SK-N-MC (cell line): Measurements from ENCODE around the gene ATAD2B.
A peak's percentile ranks its signal among the peaks of the same experiment; 100 is the strongest.

Source experiments
- DNase-seq: peaks from one replicate; pipeline ENCODE4 v3.0.0-alpha.2; 2011; ENCODE audit warnings: low read depth, low spot score
- H3K27ac ChIP-seq: fragments of 200-600 bp; sonication (generic); 2 replicates; pipeline ENCODE4 v1.5.1; 2016; ENCODE audit warnings: mixed run types
- H3K36me3 ChIP-seq: fragments of 200-600 bp; sonication (generic); 2 replicates; pipeline ENCODE4 v1.6.1; 2017; ENCODE audit warnings: antibody characterized with exemption, low read length, mixed read lengths; ENCODE audit not compliant: insufficient read depth
- H3K4me3 ChIP-seq: fragments of 200-600 bp; sonication (generic); 2 replicates; pipeline ENCODE4 v1.5.1; 2016
- H3K9ac ChIP-seq: fragments of 200-600 bp; sonication (generic); 2 replicates; pipeline ENCODE4 v1.8.0; 2017; ENCODE audit warnings: mixed run types, mixed read lengths; ENCODE audit not compliant: insufficient read length
- H3K9me3 ChIP-seq: fragments of 200-600 bp; sonication (generic); 2 replicates; pipeline ENCODE4 v1.6.1; 2017; ENCODE audit warnings: low read depth, mild to moderate bottlenecking, antibody characterized with exemption, low read length, moderate library complexity, mixed read lengths
- EZH2 ChIP-seq: fragments of 200-600 bp; sonication (generic); IDR thresholded peaks from one replicate; pipeline ENCODE4 v1.6.1; 2017; ENCODE audit warnings: antibody characterized with exemption
- FOXP2 ChIP-seq: optimal IDR thresholded peaks from 2 replicates; pipeline ENCODE3; 2011; ENCODE audit warnings: mild to moderate bottlenecking, moderate library complexity; ENCODE audit not compliant: insufficient read depth; ENCODE audit errors: extremely low read length, control extremely low read depth
- POLR2AphosphoS5 ChIP-seq: IDR thresholded peaks from 2 replicates; pipeline ENCODE4 v1.6.1; 2012; ENCODE audit warnings: mild to moderate bottlenecking, low read depth, low read length, borderline replicate concordance

ATAD2B gene

DNA sequence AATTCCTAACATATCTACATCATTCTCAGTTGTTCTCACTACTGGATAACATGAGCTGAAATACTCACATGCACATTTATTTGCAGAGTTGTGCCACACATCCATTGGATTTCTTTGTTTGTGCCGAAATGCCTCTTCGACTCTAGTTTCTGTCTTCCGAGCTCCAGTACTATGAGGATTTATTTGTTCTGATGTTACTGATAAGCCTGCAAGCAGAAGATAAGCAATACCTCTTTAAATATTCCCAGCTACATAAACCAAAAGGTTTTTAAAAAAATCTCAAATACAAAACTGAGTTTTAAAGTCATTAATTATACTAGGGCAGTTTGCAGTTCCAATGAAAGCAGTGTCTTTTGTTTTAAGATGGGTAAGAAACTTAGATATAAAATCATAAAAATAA, 164.8 kb downstream of the ATAD2B start:
- peaks cover 12% of the 10 kb centered on the region for H3K36me3 ChIP-seq
- TF ChIP-seq FOXP2 (no peak), EZH2 (no peak), POLR2AphosphoS5 (no peak)
- peak overlapping the region; percentile 32 for H3K9ac ChIP-seq
- no peaks in the 10 kb centered on the region for H3K9me3 ChIP-seq
- H3K4me3 ChIP-seq: no peak overlapping the region
- H3K27ac ChIP-seq: peak overlapping the region; percentile 39; the same call in 1 of the 2 replicates
- no peak for DNase-seq

DNA sequence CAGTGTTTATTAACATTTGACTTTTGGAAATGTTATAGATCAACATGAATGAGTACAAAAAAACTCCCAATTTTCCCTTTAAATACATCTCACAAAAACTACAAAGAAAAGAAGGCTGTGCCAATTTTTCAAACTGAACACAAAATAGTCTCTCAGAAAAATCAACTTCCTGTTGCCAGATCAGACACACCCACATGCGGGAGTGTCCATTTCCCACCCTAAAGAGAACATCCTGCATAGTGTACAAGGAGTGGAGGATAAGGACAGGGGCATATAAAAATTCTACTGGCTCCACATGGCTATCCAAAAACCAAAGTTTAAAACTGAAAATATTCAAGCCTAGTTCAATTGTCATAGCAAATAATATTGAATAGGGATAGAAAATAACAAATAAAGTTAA, 165.3 kb downstream of the ATAD2B start:
- DNase-seq: no peak
- H3K9me3 ChIP-seq: no peaks in the 10 kb centered on the region
- TF ChIP-seq EZH2: no peak
- no peak for TF ChIP-seq FOXP2
- H3K27ac ChIP-seq: peak overlapping the region; percentile 67
- H3K36me3 ChIP-seq: peaks cover 12% of the 10 kb centered on the region
- no peak overlapping the region for H3K4me3 ChIP-seq
- H3K9ac ChIP-seq: peak overlapping the region; percentile 32

DNA sequence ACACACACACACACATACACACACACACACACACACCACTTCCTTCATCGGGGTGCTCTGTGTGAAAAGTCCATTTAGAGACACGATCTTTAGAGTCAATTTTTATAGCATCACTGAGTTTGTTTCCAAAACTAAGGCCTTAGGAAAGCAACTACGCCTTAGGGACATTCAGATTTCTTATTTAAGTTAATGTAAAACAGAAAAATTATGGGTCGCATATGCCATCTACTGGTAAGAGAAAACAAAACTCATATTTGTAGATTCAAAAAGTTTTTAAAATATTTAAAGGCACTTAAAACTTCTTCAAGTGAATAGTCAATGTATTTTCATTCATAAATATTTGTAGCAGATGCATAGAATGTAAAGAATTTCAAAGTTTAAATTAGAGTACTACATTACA, 166.2 kb downstream of the ATAD2B start:
- Histone ChIP-seq H3K36me3 (peaks cover 12% of the 10 kb centered on the region), H3K27ac (peak overlapping the region; percentile 67), H3K4me3 (no peak overlapping the region), H3K9me3 (no peaks in the 10 kb centered on the region), H3K9ac (peak overlapping the region; percentile 4)
- TF ChIP-seq FOXP2 (no peak), POLR2AphosphoS5 (no peak), EZH2 (no peak)
- peak; percentile 74 for DNase-seq

DNA sequence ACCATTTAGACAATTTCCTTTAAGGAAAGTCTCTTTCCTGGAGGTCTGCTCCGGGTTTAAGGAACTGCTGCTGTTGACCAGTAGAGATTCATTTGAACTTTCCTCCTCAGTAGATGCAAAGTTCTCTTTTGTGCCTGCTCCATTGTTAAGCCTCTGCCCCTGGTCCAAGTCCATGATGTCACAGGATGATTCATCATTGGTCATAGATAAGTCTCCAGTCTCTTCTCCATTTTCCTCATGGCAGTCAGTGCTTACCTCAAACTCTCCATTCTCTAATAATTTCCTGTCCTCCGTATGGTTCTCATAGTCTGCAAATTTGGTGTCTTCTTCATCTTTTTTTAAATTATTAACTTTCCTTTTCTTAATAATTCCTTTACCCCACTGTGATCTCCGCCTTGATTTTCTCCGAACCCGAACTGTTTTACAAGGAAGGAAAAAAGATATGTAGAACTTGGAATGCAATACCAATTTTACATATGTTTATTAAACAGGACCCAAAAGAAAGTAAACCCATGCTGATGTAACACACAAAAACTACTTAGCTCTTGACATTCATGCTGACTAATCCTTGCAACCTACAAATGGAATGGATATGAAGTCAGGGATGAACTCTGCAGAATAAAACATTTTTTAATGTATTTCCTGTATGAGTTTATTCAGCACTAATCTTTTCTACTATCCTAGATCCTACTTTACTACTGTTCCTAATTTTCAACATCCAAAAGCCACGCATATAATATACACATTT, 169.1 kb downstream of the ATAD2B start:
- TF ChIP-seq EZH2: no peak
- TF ChIP-seq POLR2AphosphoS5: no peak
- TF ChIP-seq FOXP2: no peak
- Histone ChIP-seq H3K27ac (peak overlapping the region; percentile 93), H3K9ac (peak overlapping the region; percentile 21), H3K36me3 (peaks cover 11% of the 10 kb centered on the region; the same call in 1 of the 2 replicates), H3K4me3 (peak overlapping the region; percentile 30), H3K9me3 (no peaks in the 10 kb centered on the region)
- DNase-seq: no peak

DNA sequence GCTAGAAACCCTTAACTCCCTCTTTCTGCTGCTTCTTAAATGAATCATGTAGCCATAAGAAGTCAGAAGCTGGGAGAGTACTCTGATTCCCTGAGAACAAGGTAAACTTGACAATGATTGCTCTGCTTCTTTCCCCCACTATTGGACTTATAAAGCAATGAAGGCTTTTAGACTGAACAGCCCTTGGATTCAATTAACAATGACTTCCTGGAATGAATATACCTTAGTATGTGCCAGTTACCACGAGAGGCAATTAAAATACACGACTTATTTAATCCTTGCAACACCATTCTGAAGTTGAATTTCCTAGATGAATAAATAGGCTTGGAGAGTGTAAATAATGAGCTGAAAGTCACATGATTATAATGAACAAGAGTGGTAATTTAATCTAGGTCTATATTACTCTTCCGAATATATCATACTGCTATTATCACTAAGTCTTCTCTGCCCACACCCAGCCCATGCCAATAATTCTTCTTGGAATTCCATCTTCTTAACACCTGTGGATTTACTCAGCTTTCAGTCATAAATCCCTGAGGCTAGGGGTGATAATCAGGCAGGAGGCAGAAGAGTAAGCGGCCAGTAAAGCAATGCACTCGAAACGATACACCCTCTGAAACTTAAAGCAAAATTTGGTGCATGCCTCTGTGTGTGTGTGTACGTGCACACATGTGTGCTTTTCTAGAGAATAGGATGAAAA, 170.2 kb downstream of the ATAD2B start:
- TF ChIP-seq POLR2AphosphoS5: no peak
- DNase-seq: no peak
- no peaks in the 10 kb centered on the region for H3K9me3 ChIP-seq
- no peak overlapping the region for H3K9ac ChIP-seq
- peaks cover 11% of the 10 kb centered on the region; the same call in 1 of the 2 replicates for H3K36me3 ChIP-seq
- peak overlapping the region; percentile 12; the same call in 1 of the 2 replicates for H3K4me3 ChIP-seq
- H3K27ac ChIP-seq: peak overlapping the region; percentile 93

DNA sequence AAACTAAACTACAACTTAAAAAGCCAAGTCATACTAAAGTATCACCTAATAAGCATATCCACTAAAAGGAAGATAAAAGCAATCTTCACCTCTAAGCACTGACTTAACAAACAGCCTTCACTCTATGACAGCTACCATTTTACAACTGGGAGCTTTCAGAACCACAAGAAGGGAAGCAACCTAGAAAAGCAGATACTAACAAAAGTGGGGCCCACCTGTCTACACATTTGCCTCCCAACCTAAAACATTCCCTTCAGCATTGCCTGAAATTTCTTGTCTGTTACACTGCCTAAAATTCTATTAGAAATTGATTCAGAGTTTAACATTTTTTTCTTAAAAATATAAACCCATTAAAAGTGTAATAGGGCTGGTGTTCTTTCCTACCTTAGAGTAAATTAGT, 172.0 kb downstream of the ATAD2B start:
- no peaks in the 10 kb centered on the region for H3K9me3 ChIP-seq
- DNase-seq: no peak
- H3K4me3 ChIP-seq: no peak overlapping the region
- TF ChIP-seq FOXP2 (no peak), POLR2AphosphoS5 (no peak), EZH2 (no peak)
- peaks cover 11% of the 10 kb centered on the region; the same call in 1 of the 2 replicates for H3K36me3 ChIP-seq
- peak overlapping the region; percentile 61 for H3K27ac ChIP-seq
- no peak overlapping the region for H3K9ac ChIP-seq

DNA sequence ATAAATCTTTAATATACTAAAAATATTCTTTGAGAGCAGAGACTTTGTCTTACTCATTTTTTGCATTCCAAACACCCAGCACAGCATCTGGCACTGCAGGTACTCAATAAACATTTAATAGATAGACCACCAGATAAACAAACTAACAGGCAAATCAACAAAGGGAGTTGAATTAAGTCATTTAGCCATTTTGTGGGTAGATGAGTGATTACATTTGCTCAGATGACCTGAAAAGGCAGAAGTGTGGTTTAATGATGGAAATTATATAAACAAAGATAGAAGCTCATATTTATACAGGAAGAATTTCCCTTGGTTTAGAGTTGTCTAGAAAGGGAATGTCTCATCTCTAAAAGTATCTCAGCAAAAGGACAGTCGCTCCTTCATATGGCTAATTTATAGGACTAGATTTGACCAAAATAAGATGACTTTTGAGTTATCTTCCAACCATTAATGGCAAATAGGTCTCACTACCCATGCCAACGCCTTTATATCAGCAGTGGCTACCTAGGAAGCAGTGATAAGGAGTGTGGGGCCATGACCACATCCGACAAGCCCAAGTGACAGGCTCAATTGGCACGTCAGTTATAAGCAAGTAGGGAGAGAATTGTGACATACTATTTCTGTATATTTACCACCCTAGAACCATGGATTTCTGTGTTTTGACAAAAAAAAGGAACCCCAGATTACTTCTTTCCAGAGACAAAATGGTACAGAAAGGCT, 173.5 kb downstream of the ATAD2B start:
- Histone ChIP-seq H3K27ac (peak overlapping the region; percentile 61; the same call in 1 of the 2 replicates), H3K36me3 (peaks cover 11% of the 10 kb centered on the region; the same call in 1 of the 2 replicates), H3K4me3 (no peak overlapping the region), H3K9ac (no peak overlapping the region), H3K9me3 (no peaks in the 10 kb centered on the region)
- TF ChIP-seq FOXP2 (no peak), POLR2AphosphoS5 (no peak), EZH2 (no peak)
- no peak for DNase-seq

DNA sequence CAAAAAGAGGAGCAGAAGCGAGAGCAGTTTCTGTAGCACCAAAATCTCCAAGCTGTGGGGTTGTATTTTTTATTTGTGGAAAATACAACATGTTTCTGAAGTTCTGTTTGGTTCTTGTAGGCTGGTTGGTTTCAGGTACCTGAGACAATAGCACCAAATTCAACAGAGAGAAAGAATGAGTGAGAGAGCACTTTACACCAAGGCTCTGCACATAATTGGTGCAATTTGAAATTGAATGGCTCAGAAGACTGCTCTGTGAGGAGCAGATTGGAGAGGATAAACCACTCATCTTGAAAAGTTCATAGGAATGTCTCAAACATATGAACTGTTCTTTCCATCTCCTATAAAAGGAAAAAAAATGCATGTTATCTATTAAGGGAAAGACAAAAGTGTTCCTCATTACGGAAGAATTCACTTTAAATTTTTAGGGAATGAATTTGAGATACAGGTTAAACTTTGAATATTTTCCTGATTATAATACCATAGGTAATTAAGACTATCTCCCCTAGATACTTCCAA, 175.1 kb downstream of the ATAD2B start:
- no peak for DNase-seq
- H3K36me3 ChIP-seq: peaks cover 11% of the 10 kb centered on the region; the same call in 1 of the 2 replicates
- TF ChIP-seq POLR2AphosphoS5 (no peak), EZH2 (no peak), FOXP2 (no peak)
- H3K4me3 ChIP-seq: no peak overlapping the region
- no peak overlapping the region for H3K27ac ChIP-seq
- no peaks in the 10 kb centered on the region for H3K9me3 ChIP-seq
- H3K9ac ChIP-seq: no peak overlapping the region
